NCI-H1105 (cell line): ENCODE data around the gene PSORS1C1.
"Not testable (repeated sequence)": the region's sequence is repeated elsewhere in the genome, so short reads cannot be mapped to it uniquely, and the experiment has no call there.

Experiments used
- DNase-seq: peaks from one replicate; lab custom pipeline; 2025; lab: John Stamatoyannopoulos, UW

PSORS1C1 gene

GRCh38 chr6:31158863-31159855 lies 44.6 kb downstream of the PSORS1C1 start:
- DNase-seq = no peak

GRCh38 chr6:31161216-31162126 lies 46.9 kb downstream of the PSORS1C1 start:
- no peak for DNase-seq

GRCh38 chr6:31162463-31163165 lies 48.0 kb downstream of the PSORS1C1 start:
- no peak for DNase-seq

- no peak for DNase-seq
Observed at GRCh38 chr6:31163922-31164321, 49.3 kb downstream of the PSORS1C1 start.

- DNase-seq = not testable (repeated sequence)
Observed at GRCh38 chr6:31164475-31165063, 50.0 kb downstream of the PSORS1C1 start.

GRCh38 chr6:31165064-31165832 lies 50.6 kb downstream of the PSORS1C1 start:
- not testable (repeated sequence) for DNase-seq

- DNase-seq = no peak
Observed at GRCh38 chr6:31165986-31166385, 51.4 kb downstream of the PSORS1C1 start.

GRCh38 chr6:31168606-31169005 lies 54.0 kb downstream of the PSORS1C1 start:
- DNase-seq = no peak

GRCh38 chr6:31169123-31169857 lies 54.7 kb downstream of the PSORS1C1 start:
- DNase-seq = no peak

GRCh38 chr6:31169858-31170599 lies 55.4 kb downstream of the PSORS1C1 start:
- DNase-seq = not testable (repeated sequence)

- no peak for DNase-seq
Observed at GRCh38 chr6:31170600-31170881, 55.9 kb downstream of the PSORS1C1 start, which contains the start of gene POU5F1. Gene POU5F1, minus strand, starts transcription at chr6:31170682. Its CDS starts 62 bp downstream, at chr6:31170620.

- DNase-seq = no peak
Observed at GRCh38 chr6:31170987-31171671, 56.5 kb downstream of the PSORS1C1 start.

- DNase-seq = no peak
Observed at GRCh38 chr6:31171931-31172905, 57.6 kb downstream of the PSORS1C1 start.

- DNase-seq = no peak
Observed at GRCh38 chr6:31172973-31173384, 58.4 kb downstream of the PSORS1C1 start.

GRCh38 chr6:31173406-31173805 lies 58.8 kb downstream of the PSORS1C1 start:
- no peak for DNase-seq

GRCh38 chr6:31174378-31174777 lies 59.8 kb downstream of the PSORS1C1 start:
- no peak for DNase-seq

GRCh38 chr6:31175971-31176370 lies 61.4 kb downstream of the PSORS1C1 start:
- DNase-seq = no peak
